ENCODE data around the gene SYNGR2.

GRCh38 chr17:78205124-78205775 is 36.9 kb downstream of the SYNGR2 start:
- TF ChIP-seq POLR2A (IDR thresholded peaks at IDR 0.05; ENCODE audit: low read length) (no peak), GATA1 (IDR thresholded peaks at IDR 0.05; ENCODE audit: low read depth, low read length) (no peak)
